Neural progenitor cell (in vitro differentiated cells): ENCODE measurements around the gene AIFM3. TPM values are rescaled to one million over a fixed set of nuclear protein-coding genes. Genes with fewer than 3 reads are reported as not detected.

ENCODE experiments used
- DNase-seq: peaks from one replicate; pipeline ENCODE4 v3.0.0-alpha.2; 2016; ENCODE audit warnings: low spot score
- H2AFZ ChIP-seq: fragments of 200-600 bp; sonication (generic); replicated peaks from 2 replicates; pipeline ENCODE4 v1.6.1; 2016; ENCODE audit warnings: antibody characterized with exemption
- H3F3A ChIP-seq: fragments of 200-600 bp; sonication (generic); 2 replicates; pipeline ENCODE4 v1.6.1; 2016; ENCODE audit warnings: antibody characterized with exemption, low read depth
- H3K27ac ChIP-seq: fragments of 200-600 bp; sonication (generic); 2 replicates; pipeline ENCODE4 v1.5.1; 2016; ENCODE audit warnings: mild to moderate bottlenecking
- H3K27me3 ChIP-seq: fragments of 200-600 bp; sonication (generic); 2 replicates; pipeline ENCODE4 v1.6.1; 2016; ENCODE audit warnings: mild to moderate bottlenecking, moderate library complexity
- H3K36me3 ChIP-seq: fragments of 200-600 bp; sonication (generic); 2 replicates; pipeline ENCODE4 v1.5.1; 2016
- H3K4me1 ChIP-seq: fragments of 200-600 bp; sonication (generic); 2 replicates; pipeline ENCODE4 v1.6.1; 2016; ENCODE audit warnings: mixed run types
- H3K4me2 ChIP-seq: fragments of 200-600 bp; sonication (generic); 2 replicates; pipeline ENCODE4 v1.6.1; 2016
- H3K4me3 ChIP-seq: fragments of 200-600 bp; sonication (generic); 2 replicates; pipeline ENCODE4 v1.5.1; 2016
- H3K79me2 ChIP-seq: fragments of 200-600 bp; sonication (generic); 2 replicates; pipeline ENCODE4 v1.6.1; 2016; ENCODE audit warnings: low read depth
- H3K9ac ChIP-seq: fragments of 200-600 bp; sonication (generic); 2 replicates; pipeline ENCODE4 v1.6.1; 2016
- H3K9me3 ChIP-seq: fragments of 200-600 bp; sonication (generic); 2 replicates; pipeline ENCODE4 v1.5.1; 2016; ENCODE audit warnings: low read depth
- H4K20me1 ChIP-seq: fragments of 200-600 bp; sonication (generic); 2 replicates; pipeline ENCODE4 v1.6.1; 2016; ENCODE audit warnings: low read depth
- H3K27ac Mint-ChIP-seq: 3 replicates; pipeline ENCODE4 v1.8.0; 2021; ENCODE audit warnings: mixed read lengths
- H3K27me3 Mint-ChIP-seq: 2 replicates; pipeline ENCODE4 v1.8.0; 2022; ENCODE audit warnings: low read depth, mild to moderate bottlenecking, inconsistent platforms, moderate library complexity, mixed read lengths; ENCODE audit not compliant: insufficient read depth
- H3K36me3 Mint-ChIP-seq: 3 replicates; pipeline ENCODE4 v1.8.0; 2021; ENCODE audit warnings: mixed read lengths
- H3K4me1 Mint-ChIP-seq: 3 replicates; pipeline ENCODE4 v1.8.0; 2021; ENCODE audit warnings: mixed read lengths
- H3K4me3 Mint-ChIP-seq: 3 replicates; pipeline ENCODE4 v1.8.0; 2021; ENCODE audit warnings: mild to moderate bottlenecking, moderate library complexity, mixed read lengths
- H3K9me3 Mint-ChIP-seq: 3 replicates; pipeline ENCODE4 v1.8.0; 2020; ENCODE audit warnings: mixed read lengths
- EZH2 ChIP-seq: fragments of 200-600 bp; sonication (generic); IDR thresholded peaks from 2 replicates; pipeline ENCODE4 v1.6.1; 2017; ENCODE audit warnings: antibody characterized with exemption, mild to moderate bottlenecking, moderate library complexity
- EZH2phosphoT487 ChIP-seq: fragments of 200-600 bp; sonication (generic); IDR thresholded peaks from 2 replicates; pipeline ENCODE4 v1.6.1; 2017; ENCODE audit warnings: antibody characterized with exemption
- total RNA-seq: library from RNA; depleted of rRNA; stranded (reverse); fragments of >200 nt; gene quantifications from 2 replicates; pipeline ENCODE4 v1.2.3, GENCODE V29; 2015; ENCODE audit warnings: low replicate concordance
- TF ChIP-seq, protein P1 (sequence below): fragments of 200-600 bp; sonication (generic); IDR thresholded peaks from 2 replicates; pipeline ENCODE4 v1.5.1; 2017; ENCODE audit warnings: antibody characterized with exemption, mild to moderate bottlenecking

Gene AIFM3
- total RNA-seq, 1 donor from 2014 or later: 4.3 TPM

DNA sequence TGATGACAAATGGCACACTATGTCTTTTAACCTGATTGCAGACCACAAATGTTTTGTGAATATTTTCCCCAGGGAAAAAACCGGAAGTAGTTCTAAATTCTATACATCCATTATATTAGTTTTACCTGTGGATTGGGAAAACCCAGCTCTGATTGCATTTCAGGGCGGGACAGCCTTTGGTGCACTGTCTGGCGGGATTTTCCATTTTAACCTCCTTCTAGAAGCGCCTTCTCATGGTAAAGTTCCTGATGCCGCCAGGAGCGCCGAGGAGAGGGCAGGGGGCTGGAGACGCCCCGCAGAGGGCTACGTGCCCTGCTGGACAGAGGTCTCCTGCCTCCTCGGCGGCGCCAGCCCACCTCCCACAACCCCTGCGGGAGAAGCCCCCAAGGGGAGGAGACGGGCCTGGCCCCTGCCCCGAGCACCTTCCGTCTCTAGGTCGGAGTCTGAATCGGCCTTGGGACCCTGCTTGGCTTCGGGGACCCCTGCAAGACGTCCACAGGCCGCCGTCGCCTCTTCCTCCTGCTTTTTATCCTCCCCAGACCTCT, 46.7 kb downstream of the AIFM3 start:
- Mint-ChIP-seq H3K36me3 (peaks cover 13% of the 10 kb centered on the region), H3K27ac (peak overlapping the region; percentile 99), H3K4me1 (peaks cover 66% of the 10 kb centered on the region), H3K4me3 (peak overlapping the region; percentile 96), H3K27me3 (peaks cover 4% of the 10 kb centered on the region), H3K9me3 (no peaks in the 10 kb centered on the region)
- no peaks in the 10 kb centered on the region for H3K36me3 ChIP-seq
- TF ChIP-seq, protein P1, sequence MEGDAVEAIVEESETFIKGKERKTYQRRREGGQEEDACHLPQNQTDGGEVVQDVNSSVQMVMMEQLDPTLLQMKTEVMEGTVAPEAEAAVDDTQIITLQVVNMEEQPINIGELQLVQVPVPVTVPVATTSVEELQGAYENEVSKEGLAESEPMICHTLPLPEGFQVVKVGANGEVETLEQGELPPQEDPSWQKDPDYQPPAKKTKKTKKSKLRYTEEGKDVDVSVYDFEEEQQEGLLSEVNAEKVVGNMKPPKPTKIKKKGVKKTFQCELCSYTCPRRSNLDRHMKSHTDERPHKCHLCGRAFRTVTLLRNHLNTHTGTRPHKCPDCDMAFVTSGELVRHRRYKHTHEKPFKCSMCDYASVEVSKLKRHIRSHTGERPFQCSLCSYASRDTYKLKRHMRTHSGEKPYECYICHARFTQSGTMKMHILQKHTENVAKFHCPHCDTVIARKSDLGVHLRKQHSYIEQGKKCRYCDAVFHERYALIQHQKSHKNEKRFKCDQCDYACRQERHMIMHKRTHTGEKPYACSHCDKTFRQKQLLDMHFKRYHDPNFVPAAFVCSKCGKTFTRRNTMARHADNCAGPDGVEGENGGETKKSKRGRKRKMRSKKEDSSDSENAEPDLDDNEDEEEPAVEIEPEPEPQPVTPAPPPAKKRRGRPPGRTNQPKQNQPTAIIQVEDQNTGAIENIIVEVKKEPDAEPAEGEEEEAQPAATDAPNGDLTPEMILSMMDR: no peak
- TF ChIP-seq EZH2 (no peak), EZH2phosphoT487 (peak; percentile 24)
- H3K4me3 ChIP-seq: peak overlapping the region; percentile 64
- DNase-seq: no peak
- H4K20me1 ChIP-seq: peaks cover 17% of the 10 kb centered on the region
- peak overlapping the region; percentile 89 for H3K4me2 ChIP-seq
- no peaks in the 10 kb centered on the region for H3K9me3 ChIP-seq
- peaks cover 28% of the 10 kb centered on the region for H3F3A ChIP-seq
- H3K27ac ChIP-seq: no peak overlapping the region
- no peaks in the 10 kb centered on the region for H3K79me2 ChIP-seq
- peaks cover 23% of the 10 kb centered on the region for H3K4me1 ChIP-seq
- no peaks in the 10 kb centered on the region for H3K27me3 ChIP-seq
- no peak overlapping the region for H3K9ac ChIP-seq
- peak overlapping the region; percentile 77 for H2AFZ ChIP-seq

- Mint-ChIP-seq H3K4me1 (peaks cover 65% of the 10 kb centered on the region), H3K36me3 (peaks cover 11% of the 10 kb centered on the region), H3K27me3 (peaks cover 4% of the 10 kb centered on the region), H3K27ac (peak overlapping the region; percentile 99), H3K9me3 (no peaks in the 10 kb centered on the region), H3K4me3 (peak overlapping the region; percentile 96)
- Histone ChIP-seq H3K36me3 (no peaks in the 10 kb centered on the region), H3K9ac (no peak overlapping the region), H3K27ac (no peak overlapping the region), H2AFZ (peak overlapping the region; percentile 77), H3F3A (peaks cover 28% of the 10 kb centered on the region), H3K4me2 (peak overlapping the region; percentile 89), H3K9me3 (no peaks in the 10 kb centered on the region), H3K27me3 (no peaks in the 10 kb centered on the region), H3K79me2 (no peaks in the 10 kb centered on the region), H3K4me3 (peak overlapping the region; percentile 64), H3K4me1 (peaks cover 23% of the 10 kb centered on the region), H4K20me1 (peaks cover 11% of the 10 kb centered on the region)
- peak; percentile 99 for DNase-seq
- no peak for TF ChIP-seq EZH2phosphoT487
- TF ChIP-seq, protein P1: no peak
- no peak for TF ChIP-seq EZH2
Measured at GRCh38 chr22:21014202-21014725, 47.2 kb downstream of the AIFM3 start.

DNA sequence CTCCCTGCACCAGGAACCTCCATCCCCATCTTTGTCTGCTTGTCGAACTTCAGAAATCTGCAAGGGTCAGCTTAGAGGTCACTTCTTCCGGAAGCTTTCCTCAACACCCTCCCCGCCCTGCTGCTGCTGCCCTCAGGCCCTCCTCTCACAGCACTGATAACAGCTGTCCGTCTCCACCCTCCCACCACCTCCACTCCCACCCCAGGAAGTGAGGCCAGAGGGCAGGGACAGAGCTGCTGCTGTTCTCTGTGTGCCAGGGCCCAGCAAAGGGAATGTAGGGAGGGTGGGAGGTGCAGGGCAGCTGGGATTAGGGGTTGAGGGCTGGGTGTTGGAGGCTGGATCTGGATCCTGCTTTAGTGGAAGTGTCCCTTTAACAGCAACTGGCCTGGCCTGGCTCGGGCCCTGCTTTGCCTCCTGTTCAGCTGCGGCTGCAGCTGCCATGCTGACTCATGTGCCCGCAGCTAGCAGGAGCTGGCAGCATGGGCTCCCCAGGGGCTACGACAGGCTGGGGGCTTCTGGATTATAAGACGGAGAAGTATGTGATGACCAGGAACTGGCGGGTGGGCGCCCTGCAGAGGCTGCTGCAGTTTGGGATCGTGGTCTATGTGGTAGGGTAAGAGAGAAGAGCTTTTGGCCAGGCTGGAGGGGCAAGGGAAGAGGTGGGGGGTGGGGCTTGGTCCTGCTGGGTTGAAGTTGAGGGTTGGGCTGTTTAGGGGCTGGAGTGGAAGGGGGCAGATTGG, 47.8 kb downstream of the AIFM3 start, which contains the start of gene P2RX6:
Gene P2RX6, plus strand, starts transcription at position 440 of the 740 bp plus-strand sequence. Its CDS starts 10 bp downstream, at position 450.
- Histone ChIP-seq H3F3A (peaks cover 26% of the 10 kb centered on the region), H3K9ac (no peak within 1 kb of the TSS), H3K4me3 (peak within 1 kb of the TSS; percentile 64), H3K4me2 (peak within 1 kb of the TSS; percentile 89), H3K79me2 (no peaks in the 10 kb centered on the region), H3K9me3 (no peaks in the 10 kb centered on the region), H3K27ac (no peak within 1 kb of the TSS), H3K27me3 (no peaks in the 10 kb centered on the region), H4K20me1 (peaks cover 5% of the 10 kb centered on the region), H3K36me3 (no peaks in the 10 kb centered on the region), H2AFZ (peak within 1 kb of the TSS; percentile 77), H3K4me1 (peaks cover 23% of the 10 kb centered on the region)
- peaks cover 5% of the 10 kb centered on the region for H3K36me3 Mint-ChIP-seq
- peaks cover 4% of the 10 kb centered on the region for H3K27me3 Mint-ChIP-seq
- peak within 1 kb of the TSS; percentile 99 for H3K27ac Mint-ChIP-seq
- TF ChIP-seq, protein P1: no peak
- H3K9me3 Mint-ChIP-seq: no peaks in the 10 kb centered on the region
- H3K4me3 Mint-ChIP-seq: peak within 1 kb of the TSS; percentile 96
- DNase-seq: peak; percentile 59
- peaks cover 60% of the 10 kb centered on the region for H3K4me1 Mint-ChIP-seq
